Spleen (tissue), 7 donors: ENCODE data around the gene ADH7.

Source experiments
- CTCF ChIP-seq, 11 experiments: fragments of 200-600 bp in 7 of 11; fragments of 450-650 bp in 4 of 11; sonication (generic) in 4 of 11; IDR thresholded peaks in 8 of 11; conservative IDR thresholded peaks in 3 of 11; 1 replicate in 7 of 11; 2 replicates in 4 of 11; pipeline versions ENCODE4 v1.4.0 to v1.8.0; 2016 to 2021; ENCODE audit warnings: antibody characterized with exemption in 11 of 11, inconsistent platforms in 4 of 11, mild to moderate bottlenecking in 1 of 11
- POLR2A ChIP-seq, 3 donors: fragments of 450-650 bp; IDR thresholded peaks; one replicate each; pipeline ENCODE4 v1.5.1; 2017; ENCODE audit warnings: antibody characterized with exemption in 3 of 3, mild to moderate bottlenecking in 1 of 3
- POLR2AphosphoS5 ChIP-seq, 3 donors: sonication (generic); formaldehyde crosslinking; IDR thresholded peaks; one replicate each; pipeline ENCODE4 v1.5.1; 2017; ENCODE audit warnings: antibody characterized with exemption in 3 of 3
- donor health status: DM: no; HTN: no; CAD: no; lungs with moderate emphysema.
- donor health status: DM: no; HTN: no; CAD: no.
- donor health status: DM: no; HTN: no; CAD: no.

GRCh38 chr4:99383399-99383798, 51.7 kb downstream of the ADH7 start:
- no peak for TF ChIP-seq CTCF (IDR thresholded peaks at IDR 0.05 in 8 of 11, conservative IDR thresholded peaks at IDR 0.05 in 3 of 11)
- no peak for TF ChIP-seq POLR2A (IDR thresholded peaks at IDR 0.05)
- no peak for TF ChIP-seq POLR2AphosphoS5 (IDR thresholded peaks at IDR 0.05)
